HG03108 (cell line): ENCODE measurements around the gene TRNAU1AP.

Source experiments
- ATAC-seq: cut with Tn5 transposase; IDR thresholded peaks from one replicate; pipeline ENCODE4 v1.9.1; 2021; ENCODE audit warnings: moderate library complexity; ENCODE audit not compliant: unreplicated experiment

TRNAU1AP gene

GRCh38 chr1:28604411-28604810 is 51.5 kb downstream of the TRNAU1AP start:
- ATAC-seq, result no peak

- no peak for ATAC-seq
Observed at GRCh38 chr1:28604962-28605361, 52.1 kb downstream of the TRNAU1AP start.

- ATAC-seq, result no peak
Observed at GRCh38 chr1:28606771-28607170, 53.9 kb downstream of the TRNAU1AP start.

GRCh38 chr1:28613175-28613574 is 60.3 kb downstream of the TRNAU1AP start:
- no peak for ATAC-seq
